Measurements from ENCODE around the gene CCDC107.
A peak's percentile ranks its signal among the peaks of the same experiment; 100 is the strongest.

CCDC107 gene

DNA sequence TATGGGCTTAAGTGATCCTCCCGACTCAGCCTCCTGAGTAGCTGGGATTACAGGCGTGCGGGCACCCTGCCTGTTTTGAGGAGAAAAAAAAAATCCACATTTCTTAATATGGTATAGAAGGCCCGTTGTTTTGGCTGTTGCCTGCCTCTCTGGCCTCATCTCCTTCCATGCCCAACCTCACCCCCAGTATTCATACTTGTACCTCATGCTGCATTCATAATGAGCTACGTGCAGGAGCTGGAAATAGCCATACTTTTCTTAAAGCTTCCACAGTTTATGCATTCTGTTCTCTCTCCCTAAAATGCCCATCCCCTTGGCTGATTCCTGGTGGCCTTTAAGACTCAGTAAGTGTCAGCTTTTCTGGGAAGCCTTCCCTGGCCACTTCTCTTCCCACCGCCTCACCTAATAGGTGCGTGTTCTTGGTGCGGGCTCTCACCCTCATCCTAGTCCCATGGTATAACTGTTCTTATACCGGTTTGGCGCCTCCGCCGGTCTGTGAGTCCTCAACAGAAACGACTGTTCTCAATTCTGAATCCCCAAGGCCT, 33.7 kb downstream of the CCDC107 start:
- Histone ChIP-seq H4K8ac (ENCODE audit: low read length) (no peak overlapping the region), H3K14ac (ENCODE audit: low read length in 2 of 2) (no peak overlapping the region), H2BK12ac (ENCODE audit: low read length in 2 of 2) (peak overlapping the region in 1 of 2 experiments; percentile 45), H3K79me1 (replicated peaks; ENCODE audit: low read length, poor library complexity, severe bottlenecking) (peaks cover 4% of the 10 kb centered on the region), H3K9me3 (ENCODE audit: control insufficient read depth, low read length) (no peaks in the 10 kb centered on the region), H2AK5ac (ENCODE audit: low read length, severe bottlenecking) (no peak overlapping the region), H4K91ac (ENCODE audit: low read length) (no peak overlapping the region), H2BK120ac (ENCODE audit: low read depth, low read length) (no peak overlapping the region), H3K4ac (ENCODE audit: low read depth in 1 of 2, low read length in 2 of 2) (peak overlapping the region in 1 of 2 experiments; percentile 52), H2BK15ac (ENCODE audit: low read depth, poor library complexity, severe bottlenecking) (no peak overlapping the region), H2BK5ac (ENCODE audit: low read depth, low read length, poor library complexity, severe bottlenecking) (no peak overlapping the region), H3K23ac (ENCODE audit: low read length in 2 of 2) (no peak overlapping the region), H3K4me2 (ENCODE audit: low read length, poor library complexity, severe bottlenecking) (peak overlapping the region; percentile 13), H3K4me1 (ENCODE audit: control insufficient read depth, insufficient read depth, low read depth, low read length) (peaks cover 17% of the 10 kb centered on the region), H3K27ac (ENCODE audit: low read length, poor library complexity, severe bottlenecking) (peak overlapping the region; percentile 94), H3K9ac (ENCODE audit: low read length) (peak overlapping the region; percentile 92), H3K36me3 (ENCODE audit: control insufficient read depth in 1 of 2, insufficient read depth in 2 of 2, low read depth in 1 of 2, low read length in 2 of 2) (peaks cover 28 to 30% of the 10 kb centered on the region in 2 experiments), H3K18ac (ENCODE audit: low read depth in 1 of 2, low read length in 2 of 2) (no peak overlapping the region), H2AFZ (ENCODE audit: low read depth, low read length) (no peak overlapping the region), H3K27me3 (ENCODE audit: control insufficient read depth in 1 of 2, insufficient read depth in 1 of 2, low read length in 2 of 2) (no peaks in the 10 kb centered on the region), H3K4me3 (ENCODE audit: insufficient read depth in 1 of 2, low read depth in 1 of 2, low read length in 2 of 2) (peak overlapping the region in 1 of 2 experiments; percentile 87)
- no peak for DNase-seq
- WGBS = 66% methylated on average over 13 of the region's 13 CpGs

DNA sequence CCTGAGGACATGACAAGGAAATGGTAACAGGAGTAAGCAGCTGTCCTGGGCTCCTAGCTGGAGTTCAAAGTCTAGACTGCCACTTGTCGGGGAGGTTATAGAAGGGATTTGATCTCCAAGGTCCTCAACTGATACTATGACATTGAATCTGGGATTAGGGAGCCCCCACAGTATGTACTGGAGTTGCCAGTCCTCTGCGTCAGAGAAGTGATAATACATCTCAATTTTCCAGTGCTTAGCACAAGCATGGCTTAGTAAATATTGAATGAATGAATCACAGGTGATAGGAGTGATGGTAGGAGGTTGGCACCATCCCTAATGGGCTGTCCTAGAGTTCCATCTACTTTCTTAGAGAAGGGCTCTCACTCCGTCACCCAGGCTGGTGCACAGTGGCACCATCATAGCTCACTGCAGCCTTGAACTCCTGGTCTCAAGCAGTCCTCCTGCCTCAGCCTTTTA, 37.9 kb downstream of the CCDC107 start:
- H3K4me1 ChIP-seq (ENCODE audit: control insufficient read depth, insufficient read depth, low read depth, low read length) = peaks cover 3% of the 10 kb centered on the region
- H3K23ac ChIP-seq (ENCODE audit: low read length in 2 of 2) = no peak overlapping the region
- no peaks in the 10 kb centered on the region for H3K27me3 ChIP-seq (ENCODE audit: control insufficient read depth in 1 of 2, insufficient read depth in 1 of 2, low read length in 2 of 2)
- DNase-seq = no peak
- no peak overlapping the region for H2BK12ac ChIP-seq (ENCODE audit: low read length in 2 of 2)
- H2BK5ac ChIP-seq (ENCODE audit: low read depth, low read length, poor library complexity, severe bottlenecking) = no peak overlapping the region
- H2BK15ac ChIP-seq (ENCODE audit: low read depth, poor library complexity, severe bottlenecking) = no peak overlapping the region
- H2BK120ac ChIP-seq (ENCODE audit: low read depth, low read length) = no peak overlapping the region
- no peak overlapping the region for H3K4ac ChIP-seq (ENCODE audit: low read depth in 1 of 2, low read length in 2 of 2)
- H3K27ac ChIP-seq (ENCODE audit: low read length, poor library complexity, severe bottlenecking) = no peak overlapping the region
- no peak overlapping the region for H4K91ac ChIP-seq (ENCODE audit: low read length)
- peaks cover 52 to 55% of the 10 kb centered on the region in 2 experiments for H3K36me3 ChIP-seq (ENCODE audit: control insufficient read depth in 1 of 2, insufficient read depth in 2 of 2, low read depth in 1 of 2, low read length in 2 of 2)
- H4K8ac ChIP-seq (ENCODE audit: low read length) = no peak overlapping the region
- no peak overlapping the region for H3K18ac ChIP-seq (ENCODE audit: low read depth in 1 of 2, low read length in 2 of 2)
- 100% methylated on average over 3 of the region's 3 CpGs for WGBS
- no peak overlapping the region for H2AFZ ChIP-seq (ENCODE audit: low read depth, low read length)
- H3K14ac ChIP-seq (ENCODE audit: low read length in 2 of 2) = no peak overlapping the region
- no peak overlapping the region for H3K4me2 ChIP-seq (ENCODE audit: low read length, poor library complexity, severe bottlenecking)
- no peaks in the 10 kb centered on the region for H3K9me3 ChIP-seq (ENCODE audit: control insufficient read depth, low read length)
- H3K9ac ChIP-seq (ENCODE audit: low read length) = no peak overlapping the region
- H2AK5ac ChIP-seq (ENCODE audit: low read length, severe bottlenecking) = no peak overlapping the region
- H3K4me3 ChIP-seq (ENCODE audit: insufficient read depth in 1 of 2, low read depth in 1 of 2, low read length in 2 of 2) = no peak overlapping the region
- peaks cover 4% of the 10 kb centered on the region for H3K79me1 ChIP-seq (replicated peaks; ENCODE audit: low read length, poor library complexity, severe bottlenecking)

DNA sequence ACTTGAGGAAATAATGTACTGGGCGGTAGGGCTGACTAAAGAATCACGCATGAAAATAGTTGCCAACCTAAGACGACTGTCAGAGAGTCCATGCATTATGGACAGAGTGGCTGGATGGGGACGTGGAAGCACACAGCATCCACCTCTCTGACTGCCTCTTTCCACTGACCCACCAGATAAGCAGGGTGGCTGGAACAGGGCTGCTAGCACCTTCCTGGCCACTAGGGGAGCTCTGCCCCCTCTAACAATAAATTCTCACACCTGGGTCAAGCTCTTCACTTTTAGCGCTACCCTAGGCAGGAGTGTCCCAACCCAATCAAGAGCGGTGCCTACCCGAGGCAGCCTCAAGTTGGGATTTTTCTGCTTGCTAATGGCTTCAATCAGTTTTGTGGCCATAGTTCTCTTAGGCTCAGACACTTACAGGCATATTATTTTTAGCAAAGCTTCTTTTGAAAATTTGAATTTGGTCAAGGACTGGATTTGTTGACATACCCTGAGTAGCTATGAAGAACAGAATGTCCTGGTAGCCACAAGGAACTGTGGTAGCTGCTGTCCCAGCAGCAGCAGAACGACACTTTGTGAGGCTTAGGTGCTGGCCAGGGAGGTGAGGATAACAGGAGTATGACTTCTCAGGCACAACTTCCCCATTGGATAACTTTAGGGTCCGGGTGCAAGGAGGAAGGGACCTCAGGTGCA, 38.6 kb downstream of the CCDC107 start:
- Histone ChIP-seq H2AK5ac (ENCODE audit: low read length, severe bottlenecking) (no peak overlapping the region), H3K79me1 (replicated peaks; ENCODE audit: low read length, poor library complexity, severe bottlenecking) (peaks cover 4% of the 10 kb centered on the region), H3K4me3 (ENCODE audit: insufficient read depth in 1 of 2, low read depth in 1 of 2, low read length in 2 of 2) (no peak overlapping the region), H3K23ac (ENCODE audit: low read length in 2 of 2) (no peak overlapping the region), H2AFZ (ENCODE audit: low read depth, low read length) (no peak overlapping the region), H2BK5ac (ENCODE audit: low read depth, low read length, poor library complexity, severe bottlenecking) (no peak overlapping the region), H3K27me3 (ENCODE audit: control insufficient read depth in 1 of 2, insufficient read depth in 1 of 2, low read length in 2 of 2) (no peaks in the 10 kb centered on the region), H2BK12ac (ENCODE audit: low read length in 2 of 2) (no peak overlapping the region), H3K18ac (ENCODE audit: low read depth in 1 of 2, low read length in 2 of 2) (no peak overlapping the region), H4K91ac (ENCODE audit: low read length) (no peak overlapping the region), H3K14ac (ENCODE audit: low read length in 2 of 2) (no peak overlapping the region), H3K4me2 (ENCODE audit: low read length, poor library complexity, severe bottlenecking) (no peak overlapping the region), H3K36me3 (ENCODE audit: control insufficient read depth in 1 of 2, insufficient read depth in 2 of 2, low read depth in 1 of 2, low read length in 2 of 2) (peaks cover 55 to 62% of the 10 kb centered on the region in 2 experiments), H3K4me1 (ENCODE audit: control insufficient read depth, insufficient read depth, low read depth, low read length) (no peaks in the 10 kb centered on the region), H2BK15ac (ENCODE audit: low read depth, poor library complexity, severe bottlenecking) (no peak overlapping the region), H4K8ac (ENCODE audit: low read length) (no peak overlapping the region), H2BK120ac (ENCODE audit: low read depth, low read length) (no peak overlapping the region), H3K4ac (ENCODE audit: low read depth in 1 of 2, low read length in 2 of 2) (no peak overlapping the region), H3K9ac (ENCODE audit: low read length) (no peak overlapping the region), H3K27ac (ENCODE audit: low read length, poor library complexity, severe bottlenecking) (no peak overlapping the region), H3K9me3 (ENCODE audit: control insufficient read depth, low read length) (no peaks in the 10 kb centered on the region)
- peak; percentile 61 for DNase-seq
- 62% methylated on average over 9 of the region's 9 CpGs for WGBS

DNA sequence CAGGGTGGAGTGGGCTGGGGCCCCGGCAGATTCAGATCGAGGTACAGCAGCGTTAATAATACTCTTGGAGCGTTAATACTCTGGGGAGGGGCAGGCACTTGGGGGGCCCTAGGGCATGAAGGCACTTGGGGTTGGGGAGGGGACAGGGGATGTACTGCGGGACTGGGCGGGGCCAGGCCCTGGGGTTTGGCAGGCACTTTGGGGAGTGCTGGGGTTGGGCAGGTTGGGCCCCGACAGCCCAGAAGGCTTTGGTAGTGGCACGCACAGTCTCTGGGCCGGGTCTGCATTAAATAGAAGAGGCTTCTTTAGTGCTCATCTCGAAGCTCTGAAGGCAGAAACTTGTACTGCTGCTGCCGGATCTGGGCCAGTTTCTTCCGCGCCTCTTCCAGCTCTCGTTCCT, 39.4 kb downstream of the CCDC107 start:
- Histone ChIP-seq H3K23ac (ENCODE audit: low read length in 2 of 2) (no peak overlapping the region), H2AK5ac (ENCODE audit: low read length, severe bottlenecking) (no peak overlapping the region), H2BK120ac (ENCODE audit: low read depth, low read length) (no peak overlapping the region), H3K4me3 (ENCODE audit: insufficient read depth in 1 of 2, low read depth in 1 of 2, low read length in 2 of 2) (no peak overlapping the region), H4K91ac (ENCODE audit: low read length) (no peak overlapping the region), H3K4me1 (ENCODE audit: control insufficient read depth, insufficient read depth, low read depth, low read length) (no peaks in the 10 kb centered on the region), H3K27ac (ENCODE audit: low read length, poor library complexity, severe bottlenecking) (no peak overlapping the region), H4K8ac (ENCODE audit: low read length) (no peak overlapping the region), H3K9me3 (ENCODE audit: control insufficient read depth, low read length) (no peaks in the 10 kb centered on the region), H3K4me2 (ENCODE audit: low read length, poor library complexity, severe bottlenecking) (no peak overlapping the region), H3K4ac (ENCODE audit: low read depth in 1 of 2, low read length in 2 of 2) (no peak overlapping the region), H2BK15ac (ENCODE audit: low read depth, poor library complexity, severe bottlenecking) (no peak overlapping the region), H2AFZ (ENCODE audit: low read depth, low read length) (no peak overlapping the region), H3K9ac (ENCODE audit: low read length) (no peak overlapping the region), H3K79me1 (replicated peaks; ENCODE audit: low read length, poor library complexity, severe bottlenecking) (peaks cover 4% of the 10 kb centered on the region), H3K36me3 (ENCODE audit: control insufficient read depth in 1 of 2, insufficient read depth in 2 of 2, low read depth in 1 of 2, low read length in 2 of 2) (peaks cover 60 to 69% of the 10 kb centered on the region in 2 experiments), H3K27me3 (ENCODE audit: control insufficient read depth in 1 of 2, insufficient read depth in 1 of 2, low read length in 2 of 2) (no peaks in the 10 kb centered on the region), H3K18ac (ENCODE audit: low read depth in 1 of 2, low read length in 2 of 2) (no peak overlapping the region), H3K14ac (ENCODE audit: low read length in 2 of 2) (no peak overlapping the region), H2BK12ac (ENCODE audit: low read length in 2 of 2) (no peak overlapping the region), H2BK5ac (ENCODE audit: low read depth, low read length, poor library complexity, severe bottlenecking) (no peak overlapping the region)
- WGBS = 96% methylated on average over 14 of the region's 14 CpGs
- DNase-seq = no peak

Measured in mesenchymal stem cell (in vitro differentiated cells and primary cell).